ENCODE measurements around the gene ZCCHC7.

The ZCCHC7 gene

GRCh38 chr9:37370968-37371563 is 250.7 kb downstream of the ZCCHC7 start:
- DNase-seq (ENCODE audit: low read depth in 1 of 2, low spot score in 1 of 2), result no peak

DNA sequence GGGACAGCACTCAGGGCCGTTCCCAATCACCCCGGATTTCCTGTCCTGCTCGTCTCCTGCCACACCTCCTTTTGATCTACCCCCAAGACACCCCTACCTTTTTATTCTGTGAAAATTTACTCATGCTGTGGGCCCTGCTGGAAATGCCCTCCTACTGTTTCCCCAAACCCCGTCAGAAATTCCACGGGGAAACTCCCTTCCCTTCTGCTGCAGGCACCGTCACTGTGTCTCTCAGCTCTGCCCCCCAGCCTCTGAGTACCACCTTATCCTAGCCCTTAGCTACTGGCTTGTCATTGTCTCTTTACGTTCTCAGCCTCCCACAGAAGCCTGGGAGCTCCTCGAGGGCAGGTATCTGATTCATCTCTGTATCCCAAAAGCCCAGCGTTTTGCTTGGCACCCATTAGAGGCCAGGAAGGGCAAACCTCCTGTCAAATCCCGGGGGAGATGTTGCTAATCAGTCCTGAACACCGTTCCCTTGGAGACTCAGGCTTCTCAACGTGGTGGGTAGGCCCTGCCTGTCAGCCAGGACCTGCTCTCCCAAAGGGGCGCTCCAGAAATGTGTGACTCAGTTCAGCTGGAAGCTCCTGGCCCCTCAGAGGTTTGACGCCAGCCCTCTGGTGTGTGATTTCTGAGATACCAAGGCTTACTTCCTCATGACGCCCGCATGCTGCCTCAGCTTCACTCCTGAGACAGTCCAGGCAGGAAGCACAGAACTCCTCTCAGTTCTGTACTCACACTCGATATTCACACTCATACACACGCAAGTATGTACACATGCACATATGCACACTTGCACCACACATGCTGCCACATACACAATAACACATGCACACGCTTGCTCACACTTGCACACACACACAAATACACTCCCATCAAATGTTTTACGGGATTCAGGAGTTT is 251.4 kb downstream of the ZCCHC7 start:
- no peak for DNase-seq (ENCODE audit: low read depth in 1 of 2, low spot score in 1 of 2)

GRCh38 chr9:37372839-37373238 is 252.5 kb downstream of the ZCCHC7 start:
- DNase-seq (ENCODE audit: low read depth in 1 of 2, low spot score in 1 of 2), result no peak

- no peak for DNase-seq (ENCODE audit: low read depth in 1 of 2, low spot score in 1 of 2)
Observed at GRCh38 chr9:37373621-37374020, 253.2 kb downstream of the ZCCHC7 start.

DNA sequence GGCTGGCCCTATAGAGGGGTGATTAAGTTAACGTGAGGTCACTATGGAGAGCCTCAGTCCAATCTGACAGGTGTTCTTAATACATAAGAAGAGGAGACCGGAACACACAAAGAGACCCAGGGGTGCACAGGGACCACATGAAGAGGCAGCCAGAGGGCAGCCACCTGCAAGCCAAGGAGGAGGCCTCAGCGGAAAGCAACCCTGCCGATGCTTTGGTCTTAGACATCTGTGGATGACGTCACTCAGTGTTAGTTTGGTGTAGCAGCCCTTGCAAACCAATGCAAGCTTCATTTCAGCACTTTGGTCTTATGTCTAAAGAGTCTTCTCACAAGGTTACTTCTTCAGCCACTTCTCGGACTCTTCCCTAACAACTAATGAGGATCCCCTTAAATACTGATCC is 254.5 kb downstream of the ZCCHC7 start:
- no peak for DNase-seq (ENCODE audit: low read depth in 1 of 2, low spot score in 1 of 2)

GRCh38 chr9:37377688-37378612 is 257.6 kb downstream of the ZCCHC7 start:
- no peak for DNase-seq (ENCODE audit: low read depth in 1 of 2, low spot score in 1 of 2)

DNA sequence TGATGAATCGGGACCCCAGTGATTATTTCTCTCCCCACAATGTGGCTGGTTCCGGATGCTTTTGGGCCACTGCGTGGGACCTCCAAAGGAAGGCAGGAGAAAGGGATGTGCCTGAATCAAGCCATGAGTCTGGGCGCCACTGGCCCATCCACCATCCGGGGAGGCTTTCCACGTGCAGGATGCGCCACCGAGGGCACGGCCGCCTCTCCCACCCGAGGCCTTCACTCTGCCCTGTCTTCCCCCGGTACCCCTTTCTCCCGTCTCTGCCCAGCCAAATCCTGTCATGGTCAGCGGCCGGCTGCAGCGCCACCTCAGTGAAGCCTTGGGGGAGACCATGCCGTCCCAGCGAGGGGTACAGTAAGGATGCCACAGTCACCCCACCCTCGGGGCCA is 258.2 kb downstream of the ZCCHC7 start:
- DNase-seq (ENCODE audit: low read depth in 1 of 2, low spot score in 1 of 2), result no peak

- DNase-seq (ENCODE audit: low read depth in 1 of 2, low spot score in 1 of 2), result no peak
Observed at GRCh38 chr9:37379835-37380234, 259.5 kb downstream of the ZCCHC7 start.

DNA sequence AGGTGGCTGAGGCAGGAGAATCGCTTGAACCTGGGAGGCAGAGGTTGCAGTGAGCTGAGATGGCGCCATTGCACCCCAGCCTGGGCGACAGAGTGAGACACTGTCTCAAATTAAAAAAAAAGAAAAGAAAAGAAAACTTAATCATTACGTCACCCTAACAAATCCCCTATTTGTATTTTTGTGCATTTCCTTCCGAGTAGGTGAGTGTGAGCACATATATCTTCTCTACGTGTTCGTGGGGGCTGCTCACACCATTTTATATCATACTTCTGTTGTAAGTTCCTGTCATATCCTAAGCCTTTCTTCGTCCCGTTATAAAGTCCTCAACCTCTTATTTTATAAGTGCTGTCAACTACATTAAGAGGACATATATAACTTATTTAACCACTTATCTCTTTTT is 260.2 kb downstream of the ZCCHC7 start:
- no peak for DNase-seq (ENCODE audit: low read depth in 1 of 2, low spot score in 1 of 2)

- no peak for DNase-seq (ENCODE audit: low read depth in 1 of 2, low spot score in 1 of 2)
Observed at GRCh38 chr9:37381094-37381741, 260.8 kb downstream of the ZCCHC7 start.

DNA sequence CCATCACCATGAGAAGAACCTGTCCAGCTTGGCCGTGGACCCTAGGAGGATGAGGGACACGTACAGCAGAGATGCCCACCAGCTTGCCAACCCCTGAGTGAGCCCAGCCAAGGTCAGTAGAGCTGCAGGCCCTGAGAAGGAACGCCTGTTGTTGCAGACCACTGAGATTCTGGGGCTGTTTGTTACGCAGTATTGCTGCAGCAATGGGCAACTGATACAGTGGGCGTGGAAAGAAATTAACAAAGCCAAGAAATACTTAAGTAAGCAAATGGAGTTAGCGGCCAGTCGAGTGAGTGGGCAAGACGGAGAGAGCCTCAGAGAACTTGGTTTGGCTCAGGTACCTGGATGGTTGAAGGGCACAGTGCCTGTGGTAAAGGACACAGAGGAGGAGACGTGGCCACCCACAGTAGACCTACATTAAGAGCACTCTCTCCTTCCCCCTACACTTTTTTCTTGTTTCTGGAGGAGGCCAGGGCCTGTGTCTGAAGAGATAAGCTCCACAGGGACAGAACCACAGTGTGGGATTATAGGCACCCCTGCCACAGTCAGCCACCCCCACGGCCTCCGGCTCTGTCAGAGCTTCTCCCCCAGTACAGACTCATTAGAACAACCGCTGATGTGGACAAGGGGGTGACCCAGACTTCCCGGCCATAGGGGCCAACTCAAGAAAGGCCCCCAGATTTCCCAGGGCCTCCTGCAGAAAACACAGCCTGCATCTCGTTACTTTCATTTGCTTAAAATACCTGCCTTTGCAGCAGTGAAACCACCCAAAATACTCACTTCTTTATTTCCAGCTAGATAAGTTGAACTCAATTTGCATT is 262.0 kb downstream of the ZCCHC7 start:
- no peak for DNase-seq (ENCODE audit: low read depth in 1 of 2, low spot score in 1 of 2)

- DNase-seq (ENCODE audit: low read depth in 1 of 2, low spot score in 1 of 2), result no peak
Observed at GRCh38 chr9:37382982-37383357, 262.6 kb downstream of the ZCCHC7 start.

GRCh38 chr9:37383393-37383792 is 263.0 kb downstream of the ZCCHC7 start:
- no peak for DNase-seq (ENCODE audit: low read depth in 1 of 2, low spot score in 1 of 2)

- DNase-seq (ENCODE audit: low read depth in 1 of 2, low spot score in 1 of 2), result no peak
Observed at GRCh38 chr9:37383876-37384746, 263.7 kb downstream of the ZCCHC7 start.

DNA sequence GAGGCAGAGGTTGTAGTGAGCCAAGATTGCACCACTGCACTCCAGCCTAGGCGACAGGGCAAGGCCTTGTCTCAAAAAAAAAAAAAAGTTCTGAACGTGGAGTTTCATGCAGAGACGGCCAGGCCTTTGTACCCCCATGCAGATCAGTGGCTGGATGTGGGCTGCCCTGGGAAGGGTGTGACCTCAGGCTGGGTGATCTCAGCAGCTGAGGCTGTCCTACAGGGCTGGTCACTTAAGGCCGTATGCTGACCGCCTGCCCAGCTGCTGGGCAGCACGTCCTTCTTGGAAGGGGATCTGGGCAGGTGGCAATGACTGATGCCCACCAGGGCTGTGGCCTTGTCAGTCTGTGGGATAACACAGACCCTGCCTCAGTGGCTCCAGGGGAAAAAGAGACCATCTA is 264.9 kb downstream of the ZCCHC7 start:
- DNase-seq (ENCODE audit: low read depth in 1 of 2, low spot score in 1 of 2), result no peak

DNA sequence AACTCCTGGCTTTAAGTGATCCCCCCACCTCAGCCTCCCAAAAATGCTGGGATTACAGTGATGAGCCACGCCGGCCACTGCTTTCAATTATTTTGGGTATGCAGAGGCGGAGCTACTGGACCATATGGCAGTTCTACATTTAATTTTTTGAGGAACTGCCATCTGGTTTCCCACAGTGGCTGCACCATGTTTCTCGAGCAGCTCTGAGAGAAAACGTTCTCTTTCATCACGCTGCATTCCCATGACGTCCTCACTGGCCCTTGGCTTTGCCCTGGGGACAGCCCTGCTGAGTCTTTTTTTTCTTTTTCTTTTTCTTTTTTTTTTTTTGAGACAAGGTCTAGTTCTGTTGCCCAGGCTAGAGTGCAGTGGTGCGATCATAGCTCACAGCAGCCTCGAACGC is 266.6 kb downstream of the ZCCHC7 start:
- no peak for DNase-seq (ENCODE audit: low read depth in 1 of 2, low spot score in 1 of 2)

DNA sequence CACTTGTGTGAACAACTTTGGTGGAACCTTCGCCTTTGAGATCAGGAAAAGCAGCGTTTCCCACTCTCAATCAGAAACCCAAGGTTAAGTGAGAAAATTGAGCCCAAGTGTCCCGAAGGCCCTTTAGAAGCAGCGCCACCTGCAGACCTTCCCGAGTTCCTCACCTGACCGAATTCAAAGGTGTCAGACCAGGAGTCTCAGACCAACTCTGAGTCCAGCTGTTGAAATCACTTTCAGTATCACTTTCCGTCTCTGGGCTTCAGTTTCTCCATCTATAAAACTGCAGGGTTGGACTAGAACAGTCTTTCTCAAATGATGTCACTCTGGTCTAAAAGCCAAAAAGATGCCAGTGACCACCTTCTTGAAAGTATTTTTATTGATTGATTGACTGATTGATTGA is 270.4 kb downstream of the ZCCHC7 start:
- DNase-seq (ENCODE audit: low read depth in 1 of 2, low spot score in 1 of 2), result no peak

DNA sequence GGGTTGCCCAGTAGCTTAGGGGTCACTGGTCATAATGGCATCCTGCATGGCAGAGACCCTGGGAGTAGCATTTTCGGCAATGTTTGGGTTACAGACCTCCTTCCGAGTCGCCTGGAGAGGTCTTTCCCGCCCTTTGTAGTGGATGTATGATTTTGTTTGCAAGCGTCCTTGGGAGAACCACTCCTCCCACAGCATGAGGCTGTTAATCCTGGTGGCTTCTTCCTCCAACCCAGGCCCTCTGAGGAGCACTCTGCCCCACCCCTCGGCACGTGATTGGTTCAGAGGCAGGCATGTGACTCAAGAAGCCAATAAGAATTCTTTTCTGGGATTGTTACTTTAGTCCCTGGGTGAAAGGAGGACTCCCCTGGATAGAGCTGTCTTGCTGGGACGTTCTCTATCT is 271.9 kb downstream of the ZCCHC7 start:
- no peak for DNase-seq (ENCODE audit: low read depth in 1 of 2, low spot score in 1 of 2)

DNA sequence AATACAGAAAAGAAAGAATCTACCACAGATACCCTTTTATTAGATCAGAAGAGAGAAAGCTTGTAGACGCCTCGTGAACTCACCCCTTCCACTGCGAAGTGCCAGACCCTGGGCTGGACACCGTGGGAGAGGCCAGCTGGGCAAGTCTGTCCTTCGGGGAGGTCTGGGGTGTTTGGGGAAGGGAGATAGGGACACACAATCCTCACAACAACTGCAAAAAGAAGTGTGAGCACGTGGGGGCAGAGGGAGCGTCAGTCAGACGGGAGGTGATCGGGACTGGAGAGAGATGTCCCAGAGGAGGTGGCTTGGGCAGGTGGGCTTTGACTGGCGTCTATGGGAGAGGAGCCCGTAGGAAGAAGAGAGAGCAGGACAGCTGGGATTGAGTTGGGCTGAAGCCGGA is 274.9 kb downstream of the ZCCHC7 start:
- no peak for DNase-seq (ENCODE audit: low read depth in 1 of 2, low spot score in 1 of 2)
